ENCODE results near the gene S1PR5. TPM values are rescaled to one million over a fixed set of nuclear protein-coding genes. Genes with fewer than 3 reads are reported as not detected.
A peak's percentile ranks its signal among the peaks of the same experiment; 100 is the strongest.

Gene S1PR5
- total and polyA plus RNA-seq, 9 of the 15 experiments (the other 6 are each of a cell fraction or from before 2014, with no cell fraction given), result 0.03 to 0.54 (median 0.35) TPM; not detected in 4

- TF ChIP-seq GTF3C2 (IDR thresholded peaks at IDR 0.05; ENCODE audit: borderline replicate concordance, extremely low read depth, insufficient read length) (no peak), POLR3A (IDR thresholded peaks at IDR 0.05; ENCODE audit: borderline replicate concordance, extremely low read depth, insufficient read depth, insufficient read length) (no peak), ZNF395 (CRISPR knock-in tag; IDR thresholded peaks at IDR 0.05) (peak; percentile 65; the same call in 1 of the 2 replicates), ZNF134 (CRISPR knock-in tag; conservative IDR thresholded peaks at IDR 0.05) (no peak), NR2C2 (CRISPR knock-in tag; IDR thresholded peaks at IDR 0.05) (no peak), NR2C2 (tag; IDR thresholded peaks at IDR 0.05) (0 out of 2 replicates have a peak, but pooled peaks have one; percentile 49), BRF1 (IDR thresholded peaks at IDR 0.05; ENCODE audit: borderline replicate concordance, extremely low read depth, insufficient read length) (no peak), NFIX (CRISPR knock-in tag; IDR thresholded peaks at IDR 0.05; ENCODE audit: low read depth) (no peak), PRMT5 (CRISPR knock-in tag; IDR thresholded peaks at IDR 0.05) (no peak), PYGO2 (tag; IDR thresholded peaks at IDR 0.05) (no peak), ZNF644 (tag; IDR thresholded peaks at IDR 0.05; ENCODE audit: low read depth) (no peak), JUN (IDR thresholded peaks at IDR 0.05; ENCODE audit: borderline replicate concordance, low read depth, low read length) (peak; percentile 41; the same call in 1 of the 2 replicates), JUN (CRISPR knock-in tag; IDR thresholded peaks at IDR 0.05; ENCODE audit: borderline replicate concordance) (no peak), RUNX1 (IDR thresholded peaks at IDR 0.05; ENCODE audit: low read depth) (no peak), FIP1L1 (IDR thresholded peaks at IDR 0.05; ENCODE audit: low read depth, low read length, poor library complexity, severe bottlenecking) (peak; percentile 23), ZNF282 (CRISPR knock-in tag; IDR thresholded peaks at IDR 0.05) (peak; percentile 86), NR2C1 (IDR thresholded peaks at IDR 0.05) (no peak), NR2C1 (tag; IDR thresholded peaks at IDR 0.05) (no peak), ETS1 (conservative IDR thresholded peaks at IDR 0.05; ENCODE audit: control insufficient read depth, low read depth, low read length) (0 out of 2 replicates have a peak, but pooled peaks have one; percentile 24), MAFG (tag; conservative IDR thresholded peaks at IDR 0.05) (no peak), BHLHE40 (IDR thresholded peaks at IDR 0.05; ENCODE audit: low read length) (no peak), GATAD2A (IDR thresholded peaks at IDR 0.05) (no peak), HDAC1 (IDR thresholded peaks at IDR 0.05) (0 out of 4 replicates have a peak, but pooled peaks of 1 of the 2 experiments have one; percentile 38), ZNF316 (IDR thresholded peaks at IDR 0.05) (no peak)
Measured at GRCh38 chr19:10565567-10566407, 48.5 kb upstream of the S1PR5 start, which contains the start of gene KRI1 (continued).

Measured in K562 (cell line).